Effector memory CD8-positive, alpha-beta T cell (primary cell): ENCODE results near the gene ALPK1.

Source experiments
- ATAC-seq: fragments of 150-1000 bp; cut with Tn5 transposase; replicated peaks from 2 replicates; pipeline ENCODE4 v1.10.0; 2021; ENCODE audit warnings: mild to moderate bottlenecking, moderate library complexity
- DNase-seq, 3 experiments: peaks; one replicate each; pipeline ENCODE4 v3.0.0; 2021
- H3K27ac Mint-ChIP-seq, 2 donors: one replicate each; pipeline ENCODE4 v1.8.0; 2022; ENCODE audit warnings: mild to moderate bottlenecking in 2 of 2, mixed read lengths in 2 of 2, moderate library complexity in 2 of 2
- H3K27me3 Mint-ChIP-seq, 2 donors: one replicate each; pipeline ENCODE4 v1.8.0; 2022; ENCODE audit warnings: mixed read lengths in 2 of 2
- H3K36me3 Mint-ChIP-seq: one replicate; pipeline ENCODE4 v1.8.0; 2022; ENCODE audit warnings: mild to moderate bottlenecking, moderate library complexity, mixed read lengths; ENCODE audit not compliant: insufficient read depth
- H3K4me1 Mint-ChIP-seq, 2 donors: one replicate each; pipeline ENCODE4 v1.8.0; 2022; ENCODE audit warnings: low read depth in 2 of 2, mixed read lengths in 2 of 2
- H3K4me3 Mint-ChIP-seq, 2 donors: one replicate each; pipeline ENCODE4 v1.8.0; 2022; ENCODE audit warnings: mild to moderate bottlenecking in 2 of 2, mixed read lengths in 2 of 2, moderate library complexity in 2 of 2
- H3K9me3 Mint-ChIP-seq, 2 donors: one replicate each; pipeline ENCODE4 v1.8.0; 2022; ENCODE audit warnings: mixed read lengths in 2 of 2
- total RNA-seq, 9 experiments: gene quantifications; one replicate each; lab custom pipeline; 2026; lab: John Stamatoyannopoulos, UW

Gene ALPK1
- total RNA-seq: 3.4 to 21.2 (median 7.9) reads per million in 9 experiments

- DNase-seq: no peak
- H3K27ac Mint-ChIP-seq: no peak within 1 kb of the TSS
- H3K4me3 Mint-ChIP-seq: peak within 1 kb of the TSS; percentile 42 to 51
These were observed at the start of gene ALPK1 for GRCh38 chr4:112296949-112297880. Gene ALPK1, plus strand, starts transcription at chr4:112297369.

GRCh38 chr4:112251019-112251643, 46.0 kb upstream of the ALPK1 start:
- Mint-ChIP-seq H3K9me3 (no peaks in the 10 kb centered on the region), H3K27ac (no peak overlapping the region), H3K36me3 (no peaks in the 10 kb centered on the region), H3K4me3 (no peak overlapping the region), H3K4me1 (peaks cover 0 to 3% of the 10 kb centered on the region in 2 donors), H3K27me3 (no peaks in the 10 kb centered on the region)
- ATAC-seq: no peak
- no peak for DNase-seq

More at GRCh38 chr4:112296949-112297880, at the start of gene ALPK1:
- ATAC-seq: peak; percentile 77
- H3K4me1 Mint-ChIP-seq: peaks cover 1 to 4% of the 10 kb centered on the region in 2 donors
- no peaks in the 10 kb centered on the region for H3K27me3 Mint-ChIP-seq
- no peaks in the 10 kb centered on the region for H3K9me3 Mint-ChIP-seq
- peaks cover 2% of the 10 kb centered on the region for H3K36me3 Mint-ChIP-seq

- Mint-ChIP-seq H3K4me3 (no peak overlapping the region), H3K27ac (no peak overlapping the region), H3K4me1 (peaks cover 0 to 3% of the 10 kb centered on the region in 2 donors), H3K27me3 (no peaks in the 10 kb centered on the region), H3K9me3 (no peaks in the 10 kb centered on the region), H3K36me3 (no peaks in the 10 kb centered on the region)
- no peak for DNase-seq
- ATAC-seq: no peak
These were observed 44.9 kb upstream of the ALPK1 start for GRCh38 chr4:112252234-112252633.

GRCh38 chr4:112253382-112254000, 43.7 kb upstream of the ALPK1 start:
- no peak overlapping the region for H3K27ac Mint-ChIP-seq
- DNase-seq (no peak), ATAC-seq (no peak)
- no peaks in the 10 kb centered on the region for H3K9me3 Mint-ChIP-seq
- no peaks in the 10 kb centered on the region for H3K36me3 Mint-ChIP-seq
- no peaks in the 10 kb centered on the region for H3K27me3 Mint-ChIP-seq
- H3K4me3 Mint-ChIP-seq: no peak overlapping the region
- H3K4me1 Mint-ChIP-seq: peaks cover 0 to 3% of the 10 kb centered on the region in 2 donors

GRCh38 chr4:112257098-112257497, 40.1 kb upstream of the ALPK1 start:
- DNase-seq (no peak), ATAC-seq (no peak)
- H3K4me1 Mint-ChIP-seq: no peaks in the 10 kb centered on the region
- H3K27ac Mint-ChIP-seq: no peak overlapping the region
- H3K4me3 Mint-ChIP-seq: no peak overlapping the region
- H3K36me3 Mint-ChIP-seq: peaks cover 3% of the 10 kb centered on the region
- no peaks in the 10 kb centered on the region for H3K9me3 Mint-ChIP-seq
- no peaks in the 10 kb centered on the region for H3K27me3 Mint-ChIP-seq

GRCh38 chr4:112266823-112267222, 30.3 kb upstream of the ALPK1 start:
- no peaks in the 10 kb centered on the region for H3K9me3 Mint-ChIP-seq
- H3K36me3 Mint-ChIP-seq: peaks cover 4% of the 10 kb centered on the region
- H3K4me1 Mint-ChIP-seq: peaks cover 0 to 9% of the 10 kb centered on the region in 2 donors
- H3K27me3 Mint-ChIP-seq: no peaks in the 10 kb centered on the region
- DNase-seq (no peak), ATAC-seq (peak; percentile 58)
- no peak overlapping the region for H3K27ac Mint-ChIP-seq
- no peak overlapping the region for H3K4me3 Mint-ChIP-seq

- no peaks in the 10 kb centered on the region for H3K9me3 Mint-ChIP-seq
- no peaks in the 10 kb centered on the region for H3K27me3 Mint-ChIP-seq
- ATAC-seq: no peak
- no peak overlapping the region for H3K4me3 Mint-ChIP-seq
- H3K36me3 Mint-ChIP-seq: peaks cover 5% of the 10 kb centered on the region
- peaks cover 6 to 19% of the 10 kb centered on the region in 2 donors for H3K4me1 Mint-ChIP-seq
- no peak for DNase-seq
- H3K27ac Mint-ChIP-seq: no peak overlapping the region
These were observed 27.1 kb upstream of the ALPK1 start for GRCh38 chr4:112270051-112270450.

GRCh38 chr4:112270640-112271421, 26.3 kb upstream of the ALPK1 start:
- Mint-ChIP-seq H3K4me1 (peaks cover 6 to 19% of the 10 kb centered on the region in 2 donors), H3K27ac (no peak overlapping the region), H3K4me3 (no peak overlapping the region), H3K36me3 (peaks cover 6% of the 10 kb centered on the region), H3K27me3 (no peaks in the 10 kb centered on the region), H3K9me3 (no peaks in the 10 kb centered on the region)
- ATAC-seq (no peak), DNase-seq (no peak)

- ATAC-seq (no peak), DNase-seq (no peak)
- Mint-ChIP-seq H3K4me3 (no peak overlapping the region), H3K4me1 (peaks cover 13 to 21% of the 10 kb centered on the region in 2 donors), H3K27me3 (no peaks in the 10 kb centered on the region), H3K9me3 (no peaks in the 10 kb centered on the region), H3K27ac (peak overlapping the region in 1 of 2 donors; percentile 67), H3K36me3 (peaks cover 7% of the 10 kb centered on the region)
These were observed 24.9 kb upstream of the ALPK1 start for GRCh38 chr4:112272292-112272691.

- Mint-ChIP-seq H3K4me3 (no peak overlapping the region), H3K4me1 (peaks cover 26 to 35% of the 10 kb centered on the region in 2 donors), H3K9me3 (no peaks in the 10 kb centered on the region), H3K27me3 (no peaks in the 10 kb centered on the region), H3K27ac (peak overlapping the region in 1 of 2 donors; percentile 60), H3K36me3 (peaks cover 21% of the 10 kb centered on the region)
- DNase-seq (no peak), ATAC-seq (no peak)
These were observed 22.2 kb upstream of the ALPK1 start for GRCh38 chr4:112274959-112275358.

GRCh38 chr4:112276113-112276512, 21.1 kb upstream of the ALPK1 start:
- Mint-ChIP-seq H3K4me1 (peaks cover 26 to 45% of the 10 kb centered on the region in 2 donors), H3K27me3 (no peaks in the 10 kb centered on the region), H3K36me3 (peaks cover 22% of the 10 kb centered on the region), H3K4me3 (no peak overlapping the region), H3K27ac (no peak overlapping the region), H3K9me3 (no peaks in the 10 kb centered on the region)
- no peak for ATAC-seq
- DNase-seq: no peak

GRCh38 chr4:112277220-112277619, 19.9 kb upstream of the ALPK1 start:
- no peak for ATAC-seq
- peaks cover 33 to 56% of the 10 kb centered on the region in 2 donors for H3K4me1 Mint-ChIP-seq
- H3K9me3 Mint-ChIP-seq: no peaks in the 10 kb centered on the region
- no peak overlapping the region for H3K4me3 Mint-ChIP-seq
- peaks cover 22% of the 10 kb centered on the region for H3K36me3 Mint-ChIP-seq
- H3K27me3 Mint-ChIP-seq: no peaks in the 10 kb centered on the region
- H3K27ac Mint-ChIP-seq: peak overlapping the region; percentile 65 to 69
- no peak for DNase-seq
